GM12801 (cell line): ENCODE results near the gene RSPH6A.

Experiments
- TF ChIP-seq, protein P1 (sequence below): IDR thresholded peaks from one replicate; pipeline ENCODE4 v1.5.1; 2011; ENCODE audit warnings: control low read depth; ENCODE audit not compliant: insufficient read length; ENCODE audit errors: extremely low read depth

Gene RSPH6A

GRCh38 chr19:45769821-45770191 lies 45.3 kb downstream of the RSPH6A start:
- TF ChIP-seq, protein P1, sequence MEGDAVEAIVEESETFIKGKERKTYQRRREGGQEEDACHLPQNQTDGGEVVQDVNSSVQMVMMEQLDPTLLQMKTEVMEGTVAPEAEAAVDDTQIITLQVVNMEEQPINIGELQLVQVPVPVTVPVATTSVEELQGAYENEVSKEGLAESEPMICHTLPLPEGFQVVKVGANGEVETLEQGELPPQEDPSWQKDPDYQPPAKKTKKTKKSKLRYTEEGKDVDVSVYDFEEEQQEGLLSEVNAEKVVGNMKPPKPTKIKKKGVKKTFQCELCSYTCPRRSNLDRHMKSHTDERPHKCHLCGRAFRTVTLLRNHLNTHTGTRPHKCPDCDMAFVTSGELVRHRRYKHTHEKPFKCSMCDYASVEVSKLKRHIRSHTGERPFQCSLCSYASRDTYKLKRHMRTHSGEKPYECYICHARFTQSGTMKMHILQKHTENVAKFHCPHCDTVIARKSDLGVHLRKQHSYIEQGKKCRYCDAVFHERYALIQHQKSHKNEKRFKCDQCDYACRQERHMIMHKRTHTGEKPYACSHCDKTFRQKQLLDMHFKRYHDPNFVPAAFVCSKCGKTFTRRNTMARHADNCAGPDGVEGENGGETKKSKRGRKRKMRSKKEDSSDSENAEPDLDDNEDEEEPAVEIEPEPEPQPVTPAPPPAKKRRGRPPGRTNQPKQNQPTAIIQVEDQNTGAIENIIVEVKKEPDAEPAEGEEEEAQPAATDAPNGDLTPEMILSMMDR: no peak

- TF ChIP-seq, protein P1: no peak
These were observed 45.9 kb downstream of the RSPH6A start, which contains the start of gene SIX5 for GRCh38 chr19:45768984-45769782. Gene SIX5 (minus strand): TSS chr19:45769252. CDS start chr19:45768844, 408 bp downstream.

DNA sequence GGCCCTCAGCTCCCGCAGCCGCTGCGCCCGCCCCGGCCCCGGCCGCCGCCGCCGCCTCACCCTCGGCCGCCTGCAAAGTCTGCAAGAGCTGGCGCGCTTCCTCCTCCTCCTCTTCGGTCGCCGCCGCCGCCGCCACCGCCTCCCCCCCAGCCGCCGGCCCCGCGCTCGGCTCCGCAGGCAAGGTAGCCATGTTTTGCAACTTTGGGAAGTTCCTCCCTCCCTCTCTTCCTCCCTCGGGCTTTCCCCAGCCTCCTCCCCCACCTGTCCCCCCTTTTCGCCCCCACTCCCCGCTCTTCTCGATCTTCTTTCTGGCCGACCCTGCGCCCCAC lies 46.5 kb downstream of the RSPH6A start:
- TF ChIP-seq, protein P1: no peak

GRCh38 chr19:45767881-45768654 lies 47.0 kb downstream of the RSPH6A start:
- TF ChIP-seq, protein P1: no peak

DNA sequence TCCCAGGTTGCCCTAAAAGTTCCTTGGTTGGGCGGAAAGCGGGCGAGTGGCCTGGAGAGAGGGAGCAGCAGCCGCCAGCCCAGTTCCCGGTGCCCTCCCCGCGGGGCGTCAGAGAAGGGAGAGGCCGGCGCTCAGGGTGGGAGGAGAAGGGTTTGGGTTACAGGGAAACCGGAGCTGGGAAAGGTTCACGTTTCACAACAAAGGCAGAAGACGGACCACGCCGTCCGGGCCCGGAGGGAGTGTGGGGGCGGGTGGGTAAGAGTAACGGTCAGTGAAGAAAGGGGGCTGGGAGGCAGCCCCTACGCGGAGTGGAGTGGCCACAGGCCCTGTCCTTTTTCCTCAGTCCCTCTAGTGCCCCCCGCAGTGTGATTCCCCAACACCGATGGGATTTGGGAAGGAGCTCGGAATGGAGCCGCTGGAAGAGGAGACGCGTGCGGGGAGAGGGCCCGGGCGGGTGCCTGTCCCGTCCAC lies 47.7 kb downstream of the RSPH6A start:
- TF ChIP-seq, protein P1: no peak

- TF ChIP-seq, protein P1: no peak
These were observed 48.2 kb downstream of the RSPH6A start for GRCh38 chr19:45766869-45767346.

- TF ChIP-seq, protein P1: no peak
These were observed 48.7 kb downstream of the RSPH6A start for GRCh38 chr19:45766296-45766868.
